GM21447 (cell line): ENCODE results near the gene WWTR1.

Experiments
- ATAC-seq: cut with Tn5 transposase; IDR thresholded peaks from one replicate; pipeline ENCODE4 v1.9.1; 2021; ENCODE audit not compliant: unreplicated experiment

WWTR1 gene

GRCh38 chr3:149506540-149506939 lies 151.3 kb downstream of the WWTR1 start:
- no peak for ATAC-seq

- ATAC-seq = no peak
These were observed 155.4 kb downstream of the WWTR1 start for GRCh38 chr3:149502438-149502837.

GRCh38 chr3:149501524-149501923 lies 156.3 kb downstream of the WWTR1 start:
- ATAC-seq = no peak

GRCh38 chr3:149497966-149498670 lies 159.7 kb downstream of the WWTR1 start:
- ATAC-seq = no peak

- no peak for ATAC-seq
These were observed 160.9 kb downstream of the WWTR1 start for GRCh38 chr3:149496891-149497290.

- ATAC-seq = no peak
These were observed 162.2 kb downstream of the WWTR1 start for GRCh38 chr3:149495581-149496125.

GRCh38 chr3:149494759-149495580 lies 162.9 kb downstream of the WWTR1 start:
- no peak for ATAC-seq

- ATAC-seq = no peak
These were observed 163.6 kb downstream of the WWTR1 start for GRCh38 chr3:149494022-149494758.

- no peak for ATAC-seq
These were observed 164.4 kb downstream of the WWTR1 start for GRCh38 chr3:149493315-149494021.

GRCh38 chr3:149490260-149490971 lies 167.4 kb downstream of the WWTR1 start:
- no peak for ATAC-seq

- no peak for ATAC-seq
These were observed 168.7 kb downstream of the WWTR1 start for GRCh38 chr3:149489060-149489690.

- peak; percentile 80 for ATAC-seq
These were observed 170.1 kb downstream of the WWTR1 start for GRCh38 chr3:149487598-149488197.

GRCh38 chr3:149486726-149487125 lies 171.1 kb downstream of the WWTR1 start:
- no peak for ATAC-seq

- ATAC-seq = no peak
These were observed 176.3 kb downstream of the WWTR1 start for GRCh38 chr3:149481491-149481890.

- no peak for ATAC-seq
These were observed 176.8 kb downstream of the WWTR1 start for GRCh38 chr3:149481056-149481455.

- peak; percentile 96 for ATAC-seq
These were observed 177.4 kb downstream of the WWTR1 start for GRCh38 chr3:149480326-149481017.

- ATAC-seq = no peak
These were observed 178.1 kb downstream of the WWTR1 start for GRCh38 chr3:149479621-149480325.

GRCh38 chr3:149476225-149476624 lies 181.6 kb downstream of the WWTR1 start:
- no peak for ATAC-seq
